Activated CD4-positive, alpha-beta T cell treated with anti-CD3 and anti-CD28 coated beads for 24 hours (primary cell): ENCODE data around the gene MTM1.

Experiments used
- DNase-seq, 2 donors: peaks; one replicate each; pipeline ENCODE4 v3.0.0-alpha.2; 2020; ENCODE audit warnings: low read depth in 2 of 2

Gene MTM1

GRCh38 chrX:150605603-150606002 is 37.2 kb downstream of the MTM1 start:
- DNase-seq, result no peak

DNA sequence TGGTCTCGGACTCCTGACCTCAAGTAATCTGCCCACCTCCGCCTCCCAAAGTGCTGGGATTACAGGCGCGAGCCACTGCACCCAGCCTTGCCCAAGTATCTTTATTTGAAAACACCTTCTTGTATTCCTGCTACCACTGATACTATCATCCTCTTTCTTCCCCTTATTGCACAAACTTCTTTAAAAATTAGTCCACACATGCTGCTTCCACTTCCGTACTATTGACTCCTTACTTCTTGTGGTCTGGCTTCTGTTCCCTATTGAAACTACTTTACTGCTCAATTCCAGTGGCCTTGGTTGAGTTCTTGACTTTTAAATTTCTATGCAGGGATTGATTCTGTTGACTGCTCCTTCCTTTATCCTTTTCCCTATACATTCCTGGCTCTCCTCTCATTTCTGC is 38.8 kb downstream of the MTM1 start:
- DNase-seq, result no peak

DNA sequence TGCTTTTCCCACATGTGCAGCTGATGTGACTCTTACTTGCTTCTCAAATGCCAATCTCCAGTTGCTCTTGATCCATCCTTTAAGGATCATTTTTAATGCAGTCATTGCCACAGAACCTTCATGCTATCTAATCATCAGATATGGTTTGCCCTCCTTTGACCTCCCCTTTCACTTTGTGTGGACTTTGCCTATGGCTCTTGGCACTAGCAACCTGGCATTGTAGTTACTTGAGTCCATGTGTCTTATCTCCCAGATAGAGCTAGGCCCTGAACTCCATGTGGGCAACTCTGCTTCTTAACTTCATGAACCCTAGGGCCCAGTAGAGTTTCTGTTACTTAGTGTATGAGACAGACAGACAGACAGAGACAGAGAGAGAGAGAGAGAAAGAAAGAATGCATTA is 41.6 kb downstream of the MTM1 start:
- DNase-seq, result no peak

DNA sequence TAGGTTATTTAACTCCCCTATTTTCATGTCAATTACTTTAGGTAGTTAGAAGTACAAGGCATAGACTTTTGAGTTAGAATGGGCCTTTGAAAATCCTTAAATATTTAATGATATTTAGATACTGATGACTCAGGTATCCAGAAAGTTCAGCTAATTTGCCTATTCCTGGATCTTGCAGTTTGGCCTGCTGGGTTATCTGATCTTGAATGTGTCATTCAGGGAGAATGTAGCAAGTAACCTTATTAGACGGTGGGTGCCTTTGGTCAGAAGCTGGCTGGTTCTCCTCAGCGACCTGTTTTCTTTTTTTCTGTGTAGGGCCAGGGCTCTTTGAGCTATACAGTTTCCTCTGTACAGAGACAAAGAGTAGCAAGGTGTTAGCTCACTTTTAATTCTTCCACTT is 42.0 kb downstream of the MTM1 start:
- DNase-seq, result no peak

DNA sequence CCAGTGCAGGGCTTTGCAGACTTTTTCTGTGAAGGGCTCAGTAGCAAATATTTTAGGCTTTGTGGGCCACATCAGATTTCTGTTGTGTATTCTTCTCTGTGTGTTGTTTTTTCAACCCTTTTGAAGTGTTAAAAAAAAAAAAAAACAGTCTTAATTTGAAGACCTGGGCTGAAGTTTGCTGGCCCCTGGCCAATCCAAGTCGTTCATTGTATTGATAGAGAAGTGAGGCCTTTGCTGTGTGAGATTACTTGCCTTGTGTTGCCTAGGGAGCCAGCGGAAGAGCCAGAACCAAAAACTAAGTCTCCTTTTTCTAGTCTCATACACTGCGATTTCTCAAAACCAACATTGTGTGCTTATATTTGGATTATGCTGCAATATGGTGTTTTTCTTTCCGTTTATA is 46.9 kb downstream of the MTM1 start:
- DNase-seq, result no peak

DNA sequence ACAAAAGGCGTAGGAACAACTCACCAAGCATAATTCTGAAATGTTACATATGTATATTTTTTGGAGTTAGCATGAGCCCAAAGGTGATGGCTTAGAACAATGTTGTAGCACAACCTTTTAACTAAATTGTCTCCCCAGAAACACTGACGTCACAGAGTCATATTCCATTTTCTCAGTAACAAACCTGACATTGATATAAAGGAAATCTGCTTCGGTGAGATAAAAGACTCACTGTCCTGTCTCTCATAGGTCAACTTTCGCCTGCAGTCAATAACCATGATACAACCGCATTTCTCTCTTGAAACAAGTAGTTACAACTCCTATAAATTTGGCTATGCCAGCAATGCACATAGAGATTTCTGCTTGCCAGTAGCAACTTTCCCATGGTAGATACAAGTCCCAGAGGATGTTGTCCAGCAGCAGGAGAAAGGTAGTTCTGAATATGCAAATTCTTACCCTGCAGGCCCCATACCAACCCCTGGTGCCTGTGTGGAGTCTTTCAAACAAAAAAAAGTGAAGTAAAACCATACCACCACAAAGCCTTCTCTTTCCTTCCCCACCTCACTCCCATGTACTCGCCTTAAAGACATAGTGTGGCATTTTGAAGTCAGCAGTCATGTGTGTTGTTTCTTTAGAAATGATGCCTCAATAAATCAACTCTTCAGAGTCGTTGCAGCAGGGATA is 47.9 kb downstream of the MTM1 start:
- DNase-seq, result no peak

- DNase-seq, result no peak
Observed at GRCh38 chrX:150616863-150617198, 48.4 kb downstream of the MTM1 start.

GRCh38 chrX:150621652-150622051 is 53.2 kb downstream of the MTM1 start:
- no peak for DNase-seq

- DNase-seq, result no peak
Observed at GRCh38 chrX:150623583-150623982, 55.2 kb downstream of the MTM1 start.

DNA sequence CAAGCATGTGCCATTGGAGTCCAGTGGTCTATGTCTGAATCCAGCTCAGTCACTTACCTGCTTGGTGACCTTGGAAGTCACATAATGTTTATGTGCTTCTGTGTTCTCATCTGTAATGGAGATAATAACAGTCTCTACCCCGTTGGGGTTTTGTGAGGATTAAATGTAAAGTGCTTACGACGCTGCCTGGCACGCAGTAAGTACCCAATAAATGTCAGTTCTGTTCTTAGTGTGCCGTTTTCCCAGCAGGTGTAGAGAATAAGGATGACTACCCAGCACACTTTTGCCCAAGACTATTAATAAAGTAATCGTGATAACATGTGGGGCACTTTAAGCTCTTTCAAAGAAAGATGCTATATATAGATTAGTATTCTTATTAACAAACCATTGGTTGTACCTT is 56.7 kb downstream of the MTM1 start:
- no peak for DNase-seq

- DNase-seq, result no peak
Observed at GRCh38 chrX:150625875-150626274, 57.5 kb downstream of the MTM1 start.

GRCh38 chrX:150627957-150628356 is 59.5 kb downstream of the MTM1 start:
- DNase-seq, result no peak

GRCh38 chrX:150635952-150636351 is 67.5 kb downstream of the MTM1 start:
- no peak for DNase-seq

DNA sequence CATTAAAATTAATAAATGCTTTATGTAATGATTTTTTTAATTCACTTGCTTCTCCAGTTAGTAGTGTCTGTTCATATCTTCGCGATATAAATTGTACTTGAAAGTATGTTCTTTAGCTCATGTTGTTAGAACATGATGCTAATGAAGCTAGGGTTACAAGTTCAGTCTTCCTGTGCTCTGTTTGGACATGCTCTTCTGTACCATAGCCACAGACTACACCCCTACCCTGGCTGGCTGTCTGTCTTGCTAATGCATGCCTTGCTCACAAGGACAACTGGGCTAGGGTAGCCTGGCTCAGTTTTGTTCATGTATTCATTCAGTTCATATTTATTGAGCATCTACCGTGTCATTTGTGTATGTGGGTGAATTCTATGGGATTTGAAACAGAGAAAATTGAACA is 74.0 kb downstream of the MTM1 start:
- no peak for DNase-seq

DNA sequence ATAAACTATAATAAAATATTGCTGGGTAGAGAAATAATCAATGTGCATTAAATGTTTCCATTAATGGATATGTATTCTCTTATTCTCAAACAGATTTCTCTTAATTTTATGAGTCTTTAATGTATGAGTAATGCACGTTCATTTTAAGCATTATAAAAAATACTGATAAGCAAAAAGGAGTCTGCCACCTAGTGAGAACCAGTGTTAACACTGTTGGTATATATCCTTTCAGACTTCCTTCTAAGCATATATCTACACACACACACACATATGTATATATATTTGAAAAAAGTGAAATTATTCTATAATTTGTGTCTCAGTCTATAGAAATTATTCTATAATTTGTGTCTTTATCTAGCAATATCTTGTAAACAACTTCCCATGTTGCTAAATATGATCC is 74.8 kb downstream of the MTM1 start:
- DNase-seq, result no peak

GRCh38 chrX:150643958-150644357 is 75.5 kb downstream of the MTM1 start:
- DNase-seq, result no peak

DNA sequence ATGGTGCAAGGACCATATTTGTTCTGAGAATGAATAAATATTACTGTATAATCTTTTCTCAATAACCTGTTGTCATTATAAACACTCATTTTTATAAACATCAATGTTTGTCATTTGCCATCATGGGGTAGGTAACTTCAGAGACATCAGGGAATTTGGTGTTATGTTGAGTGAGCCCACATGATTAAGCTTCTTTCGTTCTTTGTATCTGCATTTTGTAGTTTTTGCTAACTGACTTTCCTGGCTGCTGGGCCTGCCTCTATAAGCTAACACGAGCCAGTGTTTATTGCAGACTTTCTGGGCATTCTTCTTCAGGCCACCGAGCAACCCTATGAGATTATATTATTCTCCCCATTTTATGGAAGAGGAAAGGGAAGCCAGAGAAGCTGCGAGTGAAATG is 76.0 kb downstream of the MTM1 start:
- DNase-seq, result no peak

DNA sequence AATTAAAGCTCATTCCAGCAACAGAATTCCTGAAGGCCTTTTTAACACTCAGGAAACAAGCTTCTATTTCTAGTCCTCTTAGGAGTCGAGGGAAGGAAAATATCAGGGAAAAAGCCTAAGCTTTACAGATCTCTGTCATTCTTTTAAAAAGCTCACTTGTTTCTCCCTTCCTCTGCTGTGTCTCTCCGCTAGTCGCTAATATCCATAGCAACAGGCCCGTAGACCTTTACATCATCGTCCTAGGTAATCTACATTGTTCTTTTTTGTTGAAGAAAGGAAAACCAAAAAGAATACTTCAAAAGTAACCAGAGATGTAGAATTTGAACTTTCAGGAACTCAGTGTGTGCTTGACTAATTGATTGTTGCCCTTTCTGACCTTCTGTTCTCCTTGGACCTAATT is 78.9 kb downstream of the MTM1 start:
- no peak for DNase-seq

GRCh38 chrX:150648296-150648940 is 80.0 kb downstream of the MTM1 start:
- DNase-seq, result no peak

DNA sequence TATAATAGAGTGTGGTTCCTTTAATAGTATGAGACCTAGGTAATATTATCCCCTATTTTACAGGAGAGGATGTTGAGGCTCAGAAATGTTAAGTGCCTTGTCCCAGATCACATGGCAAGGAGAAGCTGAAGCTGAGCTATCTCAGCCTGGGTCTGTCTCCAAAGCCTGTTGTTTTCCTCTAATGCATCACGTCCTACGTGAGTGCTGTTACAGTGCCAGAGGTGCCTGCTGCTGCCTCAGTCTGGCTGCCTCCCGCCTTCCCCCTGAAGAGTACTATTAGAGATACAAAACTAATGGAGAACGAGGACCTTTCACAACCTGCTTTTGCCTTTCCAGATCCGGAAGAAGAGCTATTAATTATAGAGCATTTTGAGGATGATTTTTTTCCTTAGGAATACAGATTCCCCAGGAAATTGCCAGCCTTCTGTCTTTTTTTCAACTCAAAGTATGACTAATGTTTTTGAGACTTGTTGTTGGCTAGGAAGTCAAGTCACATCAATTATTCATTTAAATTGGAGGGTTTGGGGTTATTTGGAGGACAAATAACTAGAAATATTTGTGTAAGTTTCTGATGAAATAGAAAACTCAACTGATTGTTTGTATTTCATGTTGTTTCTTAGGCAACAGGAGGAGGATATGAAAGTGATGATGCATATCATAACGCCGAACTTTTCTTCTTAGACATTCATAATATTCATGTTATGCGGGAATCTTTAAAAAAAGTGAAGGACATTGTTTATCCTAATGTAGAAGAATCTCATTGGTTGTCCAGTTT is 80.9 kb downstream of the MTM1 start:
- DNase-seq, result no peak

DNA sequence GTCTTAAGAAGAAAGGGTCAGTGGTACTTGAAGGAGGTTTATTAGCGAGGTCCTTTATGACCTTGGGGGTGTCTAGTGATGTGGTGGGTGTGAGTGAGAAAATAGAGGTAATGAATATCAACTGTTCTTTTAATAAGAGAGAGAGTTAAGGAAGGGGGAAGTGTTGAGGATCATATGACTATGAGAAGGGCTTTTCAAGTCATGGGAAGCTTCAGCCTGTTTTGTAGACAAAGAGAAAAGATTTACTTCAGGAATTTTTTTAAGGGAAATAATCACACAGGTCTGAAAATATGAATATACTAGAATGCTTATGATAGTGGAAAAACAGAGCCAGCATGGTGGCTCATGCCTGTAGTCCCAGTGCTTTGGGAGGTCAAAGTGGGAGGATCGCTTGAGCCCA is 83.5 kb downstream of the MTM1 start:
- no peak for DNase-seq

DNA sequence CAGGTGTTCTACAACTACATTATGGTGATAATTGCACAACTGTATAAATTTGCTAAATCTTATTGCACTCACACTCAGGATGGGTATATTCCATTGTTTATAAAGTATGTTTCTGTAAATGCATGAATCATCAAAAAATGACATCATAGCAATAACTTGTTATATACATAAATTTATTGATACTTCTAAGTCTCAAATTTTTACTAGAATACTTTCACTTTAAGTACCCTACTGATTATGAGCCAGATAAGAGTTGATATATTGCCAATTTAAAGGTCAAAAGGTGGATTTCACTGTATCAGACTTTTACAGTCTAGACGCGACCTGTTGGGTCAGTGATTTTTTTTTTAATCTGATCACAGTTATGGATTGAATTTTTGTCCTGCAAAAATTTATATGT is 87.4 kb downstream of the MTM1 start:
- no peak for DNase-seq

- no peak for DNase-seq
Observed at GRCh38 chrX:150663073-150663472, 94.7 kb downstream of the MTM1 start.
